K562 (cell line): Measurements from ENCODE around the gene RPL22. TPM values are rescaled to one million over a fixed set of nuclear protein-coding genes. Genes with fewer than 3 reads are reported as not detected.
A peak's percentile ranks its signal among the peaks of the same experiment; 100 is the strongest.

Experiments
- ATAC-seq: fragments of 200-7000 bp; cut with Tn5 transposase; 3 replicates; pipeline ENCODE4 v1.9.1; 2020; ENCODE audit warnings: moderate library complexity
- BruUV-seq: library from RNA; stranded (reverse); fragments of 400-500 nt; replicated peaks from 2 replicates; lab custom pipeline; 2021; lab: Mats Ljungman, UMichigan
- CTCF ChIA-PET: fragments of 300-600 bp; formaldehyde crosslinking; extraction: SDS; loops from one replicate; lab custom pipeline; 2021; ENCODE audit warnings: low intra/inter-chr PET ratio; lab: Yijun Ruan, JAX
- POLR2A ChIA-PET: fragments of 300-600, 350-650 bp; sonication (Branson Sonifier 250); formaldehyde crosslinking; extraction: SDS; loops from one replicate; lab custom pipeline; 2021; ENCODE audit warnings: antibody characterized with exemption, inconsistent platforms; lab: Yijun Ruan, JAX
- DNase-seq, 4 experiments: peaks; one replicate each; pipeline versions ENCODE4 v3.0.0 to v3.0.0-alpha.2; 2011 to 2018; ENCODE audit warnings: low spot score in 3 of 4, mixed read lengths in 3 of 4; ENCODE audit errors: extremely low read depth in 1 of 4
- FAIRE-seq: peaks from 2 replicates; lab custom pipeline; 2011; peaks lifted over from hg19 to GRCh38; lab: Jason Lieb, UNC
- H2AFZ ChIP-seq: 2 replicates; pipeline ENCODE4 v1.6.0; 2011; ENCODE audit warnings: low read depth, low read length, control low read depth, inconsistent platforms
- H3K27ac ChIP-seq: fragments of 200-600 bp; 3 replicates; pipeline ENCODE4 v1.8.0; 2011; ENCODE audit warnings: low read depth, mild to moderate bottlenecking, control low read depth, inconsistent platforms, low read length, moderate library complexity, mixed read lengths; ENCODE audit errors: extremely low read depth
- H3K27me3 ChIP-seq, 2 experiments: fragments of 300-600 bp in 1 of 2; 2 replicates in 1 of 2; 3 replicates in 1 of 2; pipeline versions ENCODE4 v1.6.0 to v1.8.0; 2011; ENCODE audit warnings: inconsistent platforms in 2 of 2, low read length in 2 of 2, mild to moderate bottlenecking in 1 of 2, mixed read lengths in 1 of 2, moderate library complexity in 1 of 2; ENCODE audit not compliant: control insufficient read depth in 2 of 2, insufficient read depth in 2 of 2
- H3K36me3 ChIP-seq: fragments of 300-600 bp; 3 replicates; pipeline ENCODE4 v1.8.0; 2011; ENCODE audit warnings: mild to moderate bottlenecking, low read length, inconsistent platforms; ENCODE audit not compliant: control insufficient read depth, insufficient read depth
- H3K4me1 ChIP-seq, 2 experiments: fragments of 200-600 bp in 1 of 2; replicated peaks in 1 of 2; 2 replicates in 1 of 2; 3 replicates in 1 of 2; pipeline versions ENCODE4 v1.5.1 to v1.8.0; 2011; ENCODE audit warnings: inconsistent platforms in 2 of 2, low read length in 2 of 2, mild to moderate bottlenecking in 1 of 2, mixed read lengths in 1 of 2, moderate library complexity in 1 of 2; ENCODE audit not compliant: control insufficient read depth in 2 of 2, insufficient read depth in 2 of 2
- H3K4me2 ChIP-seq: 2 replicates; pipeline ENCODE4 v1.6.1; 2011; ENCODE audit warnings: low read length, control low read depth, inconsistent platforms, mixed read lengths; ENCODE audit not compliant: insufficient read depth
- H3K4me3 ChIP-seq: fragments of 200-600 bp; sonication (generic), shearing (Covaris generic); 2 replicates; pipeline ENCODE4 v1.5.1; 2016; ENCODE audit warnings: control low read depth, inconsistent platforms
- H3K79me2 ChIP-seq: fragments of 200-600 bp; 3 replicates; pipeline ENCODE4 v1.8.0; 2011; ENCODE audit warnings: low read length, inconsistent platforms; ENCODE audit not compliant: control insufficient read depth, insufficient read depth
- H3K9ac ChIP-seq, 2 experiments: 2 replicates each; pipeline versions ENCODE4 v1.6.0 to v1.6.1; 2011; ENCODE audit warnings: low read depth in 2 of 2, low read length in 2 of 2, control low read depth in 1 of 2, inconsistent platforms in 1 of 2, mild to moderate bottlenecking in 1 of 2, mixed read lengths in 1 of 2; ENCODE audit not compliant: insufficient read depth in 1 of 2
- H3K9me1 ChIP-seq: one replicate; pipeline ENCODE4 v1.6.0; 2011; ENCODE audit warnings: inconsistent platforms, mild to moderate bottlenecking, low read length, moderate library complexity; ENCODE audit not compliant: control insufficient read depth, insufficient read depth
- H3K9me3 ChIP-seq: replicated peaks from 2 replicates; pipeline ENCODE4 v1.5.1; 2011; ENCODE audit warnings: low read depth, low read length, inconsistent platforms; ENCODE audit not compliant: control insufficient read depth, insufficient read depth
- H4K20me1 ChIP-seq: replicated peaks from 2 replicates; pipeline ENCODE4 v1.6.1; 2011; ENCODE audit warnings: low read length, inconsistent platforms, mixed read lengths; ENCODE audit not compliant: control insufficient read depth, insufficient read depth
- CREB1 ChIP-seq, 2 experiments: sonication (generic) in 1 of 2; formaldehyde crosslinking in 1 of 2; IDR thresholded peaks; 2 replicates each; pipeline versions ENCODE4 v1.6.1 to v1.8.0; 2012 to 2022; ENCODE audit warnings: inconsistent platforms in 1 of 2, mild to moderate bottlenecking in 1 of 2, missing genetic modification reagents in 1 of 2, moderate library complexity in 1 of 2
- DMBX1 ChIP-seq: fragments of 250-450 bp; sonication (Bioruptor Pico); IDR thresholded peaks from 2 replicates; pipeline ENCODE4 v1.8.0; 2022; ENCODE audit warnings: inconsistent platforms, mild to moderate bottlenecking, moderate library complexity, borderline replicate concordance
- HIVEP1 ChIP-seq: fragments of 250-450 bp; sonication (Bioruptor Pico); IDR thresholded peaks from 2 replicates; pipeline ENCODE4 v1.4.0; 2020; ENCODE audit warnings: mild to moderate bottlenecking
- HNRNPLL ChIP-seq: fragments of 200-400 bp; formaldehyde crosslinking; IDR thresholded peaks from 2 replicates; pipeline ENCODE4 v1.6.1; 2017; ENCODE audit warnings: low read length, low read depth, mild to moderate bottlenecking; ENCODE audit not compliant: poor library complexity, severe bottlenecking
- POLR2B ChIP-seq: fragments of 450-650 bp; IDR thresholded peaks from 2 replicates; pipeline ENCODE4 v1.6.1; 2018; ENCODE audit warnings: low read depth; ENCODE audit not compliant: partially characterized antibody
- RFX7 ChIP-seq: fragments of 250-450 bp; sonication (Bioruptor Pico); IDR thresholded peaks from 2 replicates; pipeline ENCODE4 v1.5.1; 2021; ENCODE audit warnings: mild to moderate bottlenecking
- RUNX1 ChIP-seq: sonication (generic); IDR thresholded peaks from 2 replicates; pipeline ENCODE4 v1.6.1; 2016; ENCODE audit warnings: antibody characterized with exemption, low read depth
- SAFB ChIP-seq: fragments of 200-400 bp; formaldehyde crosslinking; IDR thresholded peaks from 2 replicates; pipeline ENCODE4 v1.6.1; 2017; ENCODE audit warnings: low read depth, low read length, borderline replicate concordance
- U2AF2 ChIP-seq: fragments of 200-400 bp; formaldehyde crosslinking; optimal IDR thresholded peaks from 2 replicates; pipeline ENCODE3; 2017; ENCODE audit warnings: low read depth, mild to moderate bottlenecking, low read length
- XRCC4 ChIP-seq: IDR thresholded peaks from one replicate; pipeline ENCODE4 v1.6.1; 2011; ENCODE audit not compliant: insufficient read depth, insufficient read length; ENCODE audit errors: extremely low read depth
- ZNF41 ChIP-seq: fragments of 250-450 bp; sonication (Bioruptor Pico); conservative IDR thresholded peaks from 2 replicates; pipeline ENCODE4 v1.4.0; 2020; ENCODE audit warnings: mild to moderate bottlenecking
- WGBS: fragments of 100-300 bp; shearing (Covaris generic); methylation state at CpG from one replicate; pipeline ENCODE4 v1.1.6; 2016; ENCODE audit warnings: low coverage, mixed read lengths; ENCODE audit not compliant: insufficient coverage; ENCODE audit errors: missing lambda C conversion rate; 5-methylcytosine and 5-hydroxymethylcytosine counted together
- in situ Hi-C: fragments of 300-500 bp; cut with MboI; formaldehyde crosslinking; loops from 4 replicates; pipeline ENCODE4 v1.15.0; 2018; ENCODE audit warnings: inconsistent platforms, mixed read lengths
- intact Hi-C: fragments of 100-400 bp; cut with micrococcal nuclease; formaldehyde crosslinking; loops from 2 replicates; pipeline ENCODE4 v1.14.2; 2022
- polyA plus RNA-seq, 8 experiments: library from polyadenylated mRNA; depleted of rRNA in 4 of 8; stranded (reverse) in 5 of 8; unstranded in 3 of 8; fragments of >200 nt; fragmentation: Nextera tagmentation in 2 of 8; fragmentation: Illumina TruSeq in 1 of 8; extraction: Ambion mirVana in 2 of 8; extraction: Trizol in 1 of 8; gene quantifications; 2 replicates each; pipeline versions ENCODE4 v1.2.1 to v1.2.3, GENCODE V29; 2011 to 2014; ENCODE audit warnings: inconsistent platforms in 1 of 8, missing spikeins in 1 of 8
- total RNA-seq, 7 experiments: library from RNA; depleted of rRNA in 6 of 7; stranded (reverse); fragments of >200 nt in 6 of 7; fragmentation: Illumina TruSeq in 2 of 7; extraction: Trizol in 2 of 7; gene quantifications; 2 replicates each; pipeline versions ENCODE4 v1.2.1 to v1.2.3, GENCODE V29; 2011 to 2021; ENCODE audit warnings: low replicate concordance in 1 of 7
- TF ChIP-seq, protein P1 (sequence below): fragments of 450-650 bp; formaldehyde crosslinking; IDR thresholded peaks from 2 replicates; pipeline ENCODE4 v1.4.0; 2020; ENCODE audit warnings: mild to moderate bottlenecking, moderate library complexity
- TF ChIP-seq, protein P2 (sequence below): fragments of 250-450 bp; sonication (Bioruptor Pico); IDR thresholded peaks from 2 replicates; pipeline ENCODE4 v1.8.0; 2021; ENCODE audit warnings: moderate library complexity, mild to moderate bottlenecking, inconsistent platforms
- TF ChIP-seq, protein P3 (sequence below): fragments of 250-450 bp; sonication (Bioruptor Pico); IDR thresholded peaks from 2 replicates; pipeline ENCODE4 v1.5.0; 2021; ENCODE audit warnings: mild to moderate bottlenecking, borderline replicate concordance
- TF ChIP-seq, protein P4 (sequence below): sonication (generic); formaldehyde crosslinking; IDR thresholded peaks from 2 replicates; pipeline ENCODE4 v1.8.1; 2023; ENCODE audit warnings: mild to moderate bottlenecking, missing genetic modification reagents

The RPL22 gene
- total and polyA plus RNA-seq, 9 of the 15 experiments (the other 6 are each of a cell fraction or from before 2014, with no cell fraction given): 467 to 1,165 (median 607) TPM

DNA sequence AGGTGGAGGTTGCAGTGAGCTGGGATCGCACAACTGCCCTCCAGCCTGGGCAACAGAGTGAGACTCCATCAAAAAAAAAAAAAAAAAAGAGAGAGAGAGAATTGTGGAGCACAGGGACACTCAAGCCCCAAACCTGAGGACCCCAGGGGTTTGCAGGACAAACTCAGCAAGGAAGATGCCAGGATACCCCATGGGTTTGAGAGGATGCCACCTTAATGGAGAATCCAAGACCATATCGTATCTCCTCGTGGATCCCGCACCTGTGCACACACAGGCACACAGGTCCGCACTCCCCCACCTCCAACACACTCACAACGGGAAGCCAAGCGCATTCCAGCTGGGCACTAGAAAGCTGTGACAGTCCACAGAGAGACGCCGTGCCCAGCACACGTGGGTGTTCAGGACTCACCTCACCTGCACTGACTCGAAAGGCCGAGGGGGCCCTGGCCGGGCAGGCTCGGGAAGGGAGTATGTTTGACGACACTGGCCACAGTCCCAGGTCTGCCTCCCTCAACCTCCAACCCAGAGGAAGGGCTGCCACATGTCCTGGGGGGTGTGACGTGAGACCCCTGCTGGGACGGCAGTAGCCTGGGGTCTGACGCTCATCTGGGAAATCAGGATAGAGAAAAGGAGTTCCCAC lies 30.3 kb downstream of the RPL22 start:
- peak overlapping the region in 1 of 2 experiments; percentile 19; a peak in 1 of 4 replicates for H3K9ac ChIP-seq
- H3K9me1 ChIP-seq: no peaks in the 10 kb centered on the region
- H3K4me2 ChIP-seq: no peak overlapping the region
- no peak for FAIRE-seq
- H3K79me2 ChIP-seq: no peaks in the 10 kb centered on the region
- no peak overlapping the region for H3K27ac ChIP-seq
- no peak for DNase-seq
- POLR2A ChIA-PET: interaction anchor here (0.7 kb wide), 1 partner anchor 11 kb away, joined by 3 read pairs; no protein-coding TSS in a partner anchor
- H2AFZ ChIP-seq: no peak overlapping the region
- no peaks in the 10 kb centered on the region for H3K36me3 ChIP-seq
- H3K4me1 ChIP-seq: peaks cover 0 to 33% of the 10 kb centered on the region in 2 experiments; a peak in 2 of 5 replicates
- intact Hi-C loops: no loop called here
- BruUV-seq: no TSS peak
- peaks cover 39 to 74% of the 10 kb centered on the region in 2 experiments for H3K27me3 ChIP-seq
- in situ Hi-C loops: no loop called here
- H3K4me3 ChIP-seq: no peak overlapping the region
- ATAC-seq: no peak
- H4K20me1 ChIP-seq: peaks cover 45% of the 10 kb centered on the region
- WGBS: 5% methylated on average over 18 of the region's 18 CpGs
- CTCF ChIA-PET: no interaction called here
- no peaks in the 10 kb centered on the region for H3K9me3 ChIP-seq
- TF ChIP-seq HNRNPLL: no peak
- no peak for TF ChIP-seq HIVEP1 (CRISPR knock-in tag)
- TF ChIP-seq, protein P1, sequence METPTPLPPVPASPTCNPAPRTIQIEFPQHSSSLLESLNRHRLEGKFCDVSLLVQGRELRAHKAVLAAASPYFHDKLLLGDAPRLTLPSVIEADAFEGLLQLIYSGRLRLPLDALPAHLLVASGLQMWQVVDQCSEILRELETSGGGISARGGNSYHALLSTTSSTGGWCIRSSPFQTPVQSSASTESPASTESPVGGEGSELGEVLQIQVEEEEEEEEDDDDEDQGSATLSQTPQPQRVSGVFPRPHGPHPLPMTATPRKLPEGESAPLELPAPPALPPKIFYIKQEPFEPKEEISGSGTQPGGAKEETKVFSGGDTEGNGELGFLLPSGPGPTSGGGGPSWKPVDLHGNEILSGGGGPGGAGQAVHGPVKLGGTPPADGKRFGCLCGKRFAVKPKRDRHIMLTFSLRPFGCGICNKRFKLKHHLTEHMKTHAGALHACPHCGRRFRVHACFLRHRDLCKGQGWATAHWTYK: no peak
- TF ChIP-seq, protein P2, sequence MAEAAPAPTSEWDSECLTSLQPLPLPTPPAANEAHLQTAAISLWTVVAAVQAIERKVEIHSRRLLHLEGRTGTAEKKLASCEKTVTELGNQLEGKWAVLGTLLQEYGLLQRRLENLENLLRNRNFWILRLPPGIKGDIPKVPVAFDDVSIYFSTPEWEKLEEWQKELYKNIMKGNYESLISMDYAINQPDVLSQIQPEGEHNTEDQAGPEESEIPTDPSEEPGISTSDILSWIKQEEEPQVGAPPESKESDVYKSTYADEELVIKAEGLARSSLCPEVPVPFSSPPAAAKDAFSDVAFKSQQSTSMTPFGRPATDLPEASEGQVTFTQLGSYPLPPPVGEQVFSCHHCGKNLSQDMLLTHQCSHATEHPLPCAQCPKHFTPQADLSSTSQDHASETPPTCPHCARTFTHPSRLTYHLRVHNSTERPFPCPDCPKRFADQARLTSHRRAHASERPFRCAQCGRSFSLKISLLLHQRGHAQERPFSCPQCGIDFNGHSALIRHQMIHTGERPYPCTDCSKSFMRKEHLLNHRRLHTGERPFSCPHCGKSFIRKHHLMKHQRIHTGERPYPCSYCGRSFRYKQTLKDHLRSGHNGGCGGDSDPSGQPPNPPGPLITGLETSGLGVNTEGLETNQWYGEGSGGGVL (CRISPR knock-in tag): no peak
- no peak for TF ChIP-seq POLR2B
- TF ChIP-seq, protein P3, sequence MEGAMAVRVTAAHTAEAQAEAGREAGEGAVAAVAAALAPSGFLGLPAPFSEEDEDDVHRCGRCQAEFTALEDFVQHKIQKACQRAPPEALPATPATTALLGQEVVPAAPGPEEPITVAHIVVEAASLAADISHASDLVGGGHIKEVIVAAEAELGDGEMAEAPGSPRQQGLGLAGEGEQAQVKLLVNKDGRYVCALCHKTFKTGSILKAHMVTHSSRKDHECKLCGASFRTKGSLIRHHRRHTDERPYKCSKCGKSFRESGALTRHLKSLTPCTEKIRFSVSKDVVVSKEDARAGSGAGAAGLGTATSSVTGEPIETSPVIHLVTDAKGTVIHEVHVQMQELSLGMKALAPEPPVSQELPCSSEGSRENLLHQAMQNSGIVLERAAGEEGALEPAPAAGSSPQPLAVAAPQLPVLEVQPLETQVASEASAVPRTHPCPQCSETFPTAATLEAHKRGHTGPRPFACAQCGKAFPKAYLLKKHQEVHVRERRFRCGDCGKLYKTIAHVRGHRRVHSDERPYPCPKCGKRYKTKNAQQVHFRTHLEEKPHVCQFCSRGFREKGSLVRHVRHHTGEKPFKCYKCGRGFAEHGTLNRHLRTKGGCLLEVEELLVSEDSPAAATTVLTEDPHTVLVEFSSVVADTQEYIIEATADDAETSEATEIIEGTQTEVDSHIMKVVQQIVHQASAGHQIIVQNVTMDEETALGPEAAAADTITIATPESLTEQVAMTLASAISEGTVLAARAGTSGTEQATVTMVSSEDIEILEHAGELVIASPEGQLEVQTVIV (CRISPR knock-in tag): no peak
- TF ChIP-seq CREB1 (IDR thresholded peaks at IDR 0.05): no peak
- no peak for TF ChIP-seq CREB1 (CRISPR knock-in tag; IDR thresholded peaks at IDR 0.05)
- no peak for TF ChIP-seq DMBX1 (CRISPR knock-in tag)
- no peak for TF ChIP-seq RUNX1
- no peak for TF ChIP-seq XRCC4
- TF ChIP-seq SAFB: no peak
- TF ChIP-seq RFX7 (CRISPR knock-in tag): no peak
- TF ChIP-seq, protein P4, sequence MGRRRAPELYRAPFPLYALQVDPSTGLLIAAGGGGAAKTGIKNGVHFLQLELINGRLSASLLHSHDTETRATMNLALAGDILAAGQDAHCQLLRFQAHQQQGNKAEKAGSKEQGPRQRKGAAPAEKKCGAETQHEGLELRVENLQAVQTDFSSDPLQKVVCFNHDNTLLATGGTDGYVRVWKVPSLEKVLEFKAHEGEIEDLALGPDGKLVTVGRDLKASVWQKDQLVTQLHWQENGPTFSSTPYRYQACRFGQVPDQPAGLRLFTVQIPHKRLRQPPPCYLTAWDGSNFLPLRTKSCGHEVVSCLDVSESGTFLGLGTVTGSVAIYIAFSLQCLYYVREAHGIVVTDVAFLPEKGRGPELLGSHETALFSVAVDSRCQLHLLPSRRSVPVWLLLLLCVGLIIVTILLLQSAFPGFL (CRISPR knock-in tag): no peak
- TF ChIP-seq U2AF2: no peak
- TF ChIP-seq ZNF41 (CRISPR knock-in tag): no peak
